SK-N-MC (cell line): ENCODE measurements around the gene CTTN.

Experiments used
- EZH2 ChIP-seq: fragments of 200-600 bp; sonication (generic); IDR thresholded peaks from one replicate; pipeline ENCODE4 v1.6.1; 2017; ENCODE audit warnings: antibody characterized with exemption
- POLR2AphosphoS5 ChIP-seq: IDR thresholded peaks from 2 replicates; pipeline ENCODE4 v1.6.1; 2012; ENCODE audit warnings: mild to moderate bottlenecking, low read depth, low read length, borderline replicate concordance

DNA sequence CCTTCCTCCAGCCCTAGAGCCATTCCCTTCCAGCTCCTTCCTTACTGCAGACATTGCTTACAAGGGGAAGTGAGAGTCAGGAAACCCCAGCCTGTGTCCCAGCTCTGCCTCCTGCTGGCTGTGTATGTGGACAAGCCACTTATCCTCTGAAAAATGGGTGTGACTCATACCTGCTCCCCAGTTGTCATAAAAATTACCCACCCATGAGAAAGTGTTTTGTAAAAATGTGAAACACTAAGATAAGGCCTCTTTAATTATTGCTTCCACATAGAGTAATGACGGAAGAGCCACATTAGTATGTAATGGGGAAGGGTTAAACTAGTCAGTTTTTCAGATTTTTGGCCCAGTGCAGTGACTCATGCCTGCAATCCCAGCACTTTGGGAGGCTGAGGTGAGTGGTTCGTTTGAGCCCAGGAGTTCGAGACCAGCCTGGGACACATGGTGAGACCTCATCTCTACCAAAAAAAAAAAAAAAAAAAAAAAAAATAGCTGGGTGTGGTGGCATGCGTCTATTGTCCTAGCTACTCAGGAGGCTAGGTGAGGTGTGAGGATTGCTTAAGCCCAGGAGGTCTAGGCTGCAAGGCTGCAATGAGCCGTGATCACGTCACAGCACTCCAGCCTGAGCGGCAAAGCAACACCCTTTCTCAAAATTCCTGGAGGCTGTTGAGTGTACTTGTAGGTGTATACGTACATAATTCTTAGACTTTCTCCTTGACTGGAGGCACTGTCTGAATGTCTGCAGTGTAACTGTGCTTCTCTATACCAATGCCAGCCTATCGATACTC lies 84.9 kb downstream of the CTTN start:
- TF ChIP-seq EZH2 (no peak), POLR2AphosphoS5 (no peak)
